ENCODE measurements around the gene CALB2. TPM values are rescaled to one million over a fixed set of nuclear protein-coding genes. Genes with fewer than 3 reads are reported as not detected.

CALB2 gene
- total RNA-seq, 2 donors from 2014 or later = 4.4 to 6.6 TPM

GRCh38 chr16:71379711-71380110 is 21.2 kb downstream of the CALB2 start:
- intact Hi-C loops (cut with DNase I, micrococcal nuclease) = no loop called here
- DNase-seq (no peak), ATAC-seq (no peak)

DNA sequence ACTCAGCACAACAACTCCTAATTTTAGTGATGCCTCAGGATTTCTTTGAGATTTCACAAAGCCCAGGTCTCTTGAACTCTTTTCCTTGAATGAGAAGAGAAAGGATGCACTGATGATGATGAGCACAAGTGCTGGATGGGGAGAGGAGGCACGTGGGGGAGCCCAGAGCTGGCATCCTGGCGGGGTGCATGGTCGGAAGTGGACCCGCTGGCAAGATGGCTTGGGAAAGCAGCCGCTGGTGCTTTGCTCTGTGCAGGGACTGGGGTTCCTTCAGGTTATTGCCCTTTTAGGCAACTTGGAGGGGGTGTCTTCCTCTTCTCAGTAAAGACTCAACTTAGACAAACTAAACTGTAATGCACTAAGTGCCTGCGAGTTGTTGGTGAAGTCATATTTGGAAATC is 22.3 kb downstream of the CALB2 start:
- ATAC-seq = no peak
- no peak for DNase-seq
- intact Hi-C loops (cut with DNase I, micrococcal nuclease) = no loop called here

DNA sequence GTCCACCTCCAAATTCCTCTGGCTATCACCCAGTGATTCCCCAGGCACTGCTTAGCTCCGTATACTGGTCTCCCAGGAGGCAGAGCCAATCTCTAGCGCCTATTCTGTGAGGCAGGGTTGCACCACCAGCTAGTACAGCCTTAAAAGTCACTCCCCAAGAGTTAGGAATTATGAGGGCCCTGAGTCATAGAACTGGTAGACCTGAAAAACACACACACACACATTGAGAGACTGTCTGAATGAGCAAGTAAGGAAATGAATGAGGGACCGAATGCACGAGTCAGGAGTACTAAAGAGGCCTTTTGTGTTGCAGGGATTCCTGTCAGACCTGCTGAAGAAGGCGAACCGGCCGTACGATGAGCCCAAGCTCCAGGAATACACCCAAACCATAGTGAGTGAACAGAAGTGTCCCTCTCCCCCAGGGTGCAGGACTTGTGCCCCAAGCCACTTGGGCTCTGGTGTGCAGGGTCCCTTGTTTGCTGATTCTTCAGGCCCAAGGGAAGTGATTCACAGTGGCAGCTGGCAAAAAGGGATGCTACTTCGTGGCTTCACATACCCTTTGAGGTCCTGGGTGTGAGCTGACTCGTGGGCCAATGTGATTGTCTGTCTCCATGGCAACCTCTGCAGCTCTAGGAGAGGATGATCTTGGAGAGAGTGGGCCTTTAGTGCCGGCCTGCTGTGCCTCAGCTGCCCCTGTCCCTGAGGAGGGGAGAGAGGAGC is 24.7 kb downstream of the CALB2 start:
- DNase-seq = no peak
- no peak for ATAC-seq
- intact Hi-C loops (cut with DNase I, micrococcal nuclease) = no loop called here

- intact Hi-C loops (cut with DNase I, micrococcal nuclease) = no loop called here
Measured at GRCh38 chr16:71384073-71384724, 25.7 kb downstream of the CALB2 start.

DNA sequence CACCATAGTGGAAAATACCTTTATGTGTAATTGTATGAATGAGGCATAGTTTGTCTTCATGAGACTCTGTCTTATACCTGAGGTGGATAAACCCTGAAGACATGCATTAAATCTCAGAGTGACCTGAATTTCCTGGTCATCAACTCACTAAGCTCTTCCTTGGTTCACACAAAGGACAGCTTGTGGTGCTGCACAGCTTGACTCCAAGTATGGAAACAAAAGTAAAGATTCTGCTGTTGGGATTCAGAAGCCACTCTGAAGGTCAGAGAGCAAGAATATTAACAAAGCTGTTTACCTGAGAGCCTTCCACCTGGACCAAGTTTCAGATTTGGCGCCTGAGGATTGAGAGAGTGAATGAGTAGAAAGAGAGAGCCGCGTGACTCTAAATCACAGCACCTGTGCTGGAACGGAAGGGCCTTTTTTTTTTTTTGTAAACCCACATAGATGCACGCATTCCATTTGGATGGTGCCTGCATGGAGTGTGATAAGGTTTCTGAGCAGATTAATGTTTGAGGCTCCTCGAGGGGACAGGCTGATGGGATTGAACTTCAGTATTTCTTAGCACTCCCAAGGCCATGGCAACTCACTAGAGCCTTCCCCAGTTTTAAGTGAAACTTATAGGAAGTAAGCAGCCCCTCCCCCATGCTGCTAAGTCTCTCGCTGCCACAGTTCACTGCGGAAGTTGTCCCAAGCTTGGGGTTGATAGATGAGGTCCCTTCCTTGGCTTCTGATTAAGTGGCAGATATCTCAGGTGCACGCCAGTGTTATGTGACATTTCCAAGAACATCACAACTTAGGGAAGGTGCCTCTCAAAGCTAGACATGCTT is 28.7 kb downstream of the CALB2 start:
- ATAC-seq (no peak), DNase-seq (no peak)
- intact Hi-C loops (cut with DNase I, micrococcal nuclease) = no loop called here

More at GRCh38 chr16:71384073-71384724, 25.7 kb downstream of the CALB2 start:
- DNase-seq (no peak), ATAC-seq (no peak)

GRCh38 chr16:71389330-71389729 is 30.8 kb downstream of the CALB2 start:
- no peak for ATAC-seq
- intact Hi-C loops (cut with DNase I, micrococcal nuclease) = no loop called here

DNA sequence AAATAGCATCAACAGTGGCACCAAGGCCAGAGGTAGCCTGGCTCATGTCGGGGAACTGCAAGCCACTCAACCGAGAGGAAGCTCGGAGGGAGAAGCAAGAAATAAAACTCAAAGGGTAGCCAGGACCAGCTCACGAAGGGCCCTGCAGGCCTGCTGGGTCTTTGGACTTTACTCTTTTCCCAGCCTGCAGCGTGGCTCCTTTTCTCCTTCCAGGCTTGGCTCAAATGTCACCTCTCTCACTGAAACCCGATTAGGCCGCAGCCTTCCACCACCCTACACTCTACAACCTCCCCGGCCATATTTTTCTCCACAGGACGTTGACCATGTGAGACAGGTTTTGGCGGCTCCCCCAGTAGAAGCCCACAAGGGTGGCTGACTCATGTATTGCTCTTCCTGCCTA is 38.1 kb downstream of the CALB2 start:
- intact Hi-C loops (cut with DNase I, micrococcal nuclease) = no loop called here
- DNase-seq = no peak
- ATAC-seq = no peak

More at GRCh38 chr16:71389330-71389729, 30.8 kb downstream of the CALB2 start:
- DNase-seq = no peak

- intact Hi-C loops (cut with DNase I, micrococcal nuclease) = no loop called here
- no peak for ATAC-seq
Measured at GRCh38 chr16:71399801-71400563, 41.5 kb downstream of the CALB2 start.

DNA sequence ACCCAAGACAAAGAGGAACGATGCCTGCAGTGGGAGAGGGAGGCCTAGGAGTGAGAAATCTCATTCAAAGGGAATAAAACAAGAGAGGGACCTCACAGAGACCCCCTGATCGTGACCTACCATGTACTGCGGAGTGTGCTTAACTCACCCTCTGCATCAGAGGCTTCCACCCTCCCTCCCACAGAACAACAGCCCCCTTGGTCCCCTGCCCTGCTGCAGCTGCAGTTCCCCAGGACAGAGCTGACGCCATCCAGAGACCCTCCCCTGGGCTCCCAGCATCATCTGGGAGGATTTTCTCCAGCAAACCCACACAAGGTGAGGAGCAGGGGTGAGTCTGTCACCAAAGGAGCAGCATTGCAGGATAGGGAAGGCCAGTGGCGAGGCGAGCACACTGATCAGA is 43.5 kb downstream of the CALB2 start:
- intact Hi-C loops (cut with DNase I, micrococcal nuclease) = no loop called here
- DNase-seq (no peak), ATAC-seq (no peak)

More at GRCh38 chr16:71399801-71400563, 41.5 kb downstream of the CALB2 start:
- DNase-seq = no peak

- ATAC-seq (no peak), DNase-seq (no peak)
- intact Hi-C loops (cut with DNase I, micrococcal nuclease) = no loop called here
Measured at GRCh38 chr16:71402674-71403073, 44.2 kb downstream of the CALB2 start.

DNA sequence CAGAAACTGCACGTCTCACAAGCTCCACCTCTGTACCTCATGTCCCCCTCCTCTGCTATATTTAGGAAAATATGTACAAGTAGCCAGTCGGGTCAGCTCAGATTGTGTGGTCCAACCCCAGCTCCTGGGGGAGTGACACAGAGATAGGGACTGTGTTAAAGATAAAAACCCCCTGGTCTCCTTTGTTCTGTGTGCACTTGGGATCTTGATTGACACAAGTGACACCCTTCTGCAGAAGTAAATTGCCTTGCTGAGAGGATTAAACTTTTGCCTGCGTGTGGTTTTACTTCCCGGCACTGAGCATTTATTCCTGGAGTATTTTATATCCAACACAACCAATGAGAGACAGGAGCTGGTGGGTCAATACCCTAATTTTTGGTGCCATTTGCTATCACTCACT is 45.8 kb downstream of the CALB2 start:
- ATAC-seq (no peak), DNase-seq (no peak)
- intact Hi-C loops (cut with DNase I, micrococcal nuclease) = no loop called here

DNA sequence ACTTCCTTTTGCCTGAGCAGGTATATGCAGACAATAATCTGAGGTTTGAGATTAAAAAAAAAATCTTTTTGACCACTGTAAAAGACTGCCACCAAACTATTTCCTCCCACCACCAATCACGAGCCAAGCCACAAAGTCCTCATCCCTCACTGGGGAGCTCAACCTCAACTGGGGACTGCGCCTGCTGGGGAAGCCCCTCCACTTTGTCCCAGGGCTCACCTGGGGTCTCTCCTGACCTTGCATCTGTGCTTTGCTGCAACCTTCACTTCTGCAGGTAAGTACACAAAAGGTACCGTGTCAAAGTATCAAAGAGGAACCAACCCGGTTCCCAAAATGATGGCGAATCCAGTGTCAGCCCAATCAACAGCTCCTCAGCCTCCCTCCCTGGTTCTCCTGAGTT is 47.8 kb downstream of the CALB2 start:
- intact Hi-C loops (cut with DNase I, micrococcal nuclease) = no loop called here

GRCh38 chr16:71406724-71407123 is 48.2 kb downstream of the CALB2 start:
- intact Hi-C loops (cut with DNase I, micrococcal nuclease) = no loop called here
- no peak for DNase-seq
- ATAC-seq = no peak

More for the DNA sequence above, 47.8 kb downstream of the CALB2 start:
- no peak for DNase-seq
- ATAC-seq = no peak

DNA sequence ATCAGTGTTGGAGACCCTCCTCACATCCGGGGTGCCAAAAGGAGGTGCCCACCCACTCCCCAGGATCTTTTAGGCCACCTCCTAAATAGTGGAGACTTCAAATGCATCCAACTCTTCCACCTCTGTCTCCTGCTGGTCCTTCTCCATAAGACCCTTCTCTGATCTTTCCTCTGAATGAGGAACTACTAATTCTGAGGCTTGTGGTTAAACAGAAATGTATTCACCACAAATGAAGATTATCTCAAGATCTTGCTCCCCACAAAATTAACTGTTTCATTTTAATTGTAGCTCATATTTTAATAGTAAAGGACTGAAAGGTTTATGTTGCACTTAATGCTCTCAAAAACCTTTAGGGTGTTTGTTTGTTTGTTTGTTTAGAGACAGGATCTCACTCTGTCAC is 49.2 kb downstream of the CALB2 start:
- no peak for DNase-seq
- intact Hi-C loops (cut with DNase I, micrococcal nuclease) = no loop called here
- no peak for ATAC-seq

DNA sequence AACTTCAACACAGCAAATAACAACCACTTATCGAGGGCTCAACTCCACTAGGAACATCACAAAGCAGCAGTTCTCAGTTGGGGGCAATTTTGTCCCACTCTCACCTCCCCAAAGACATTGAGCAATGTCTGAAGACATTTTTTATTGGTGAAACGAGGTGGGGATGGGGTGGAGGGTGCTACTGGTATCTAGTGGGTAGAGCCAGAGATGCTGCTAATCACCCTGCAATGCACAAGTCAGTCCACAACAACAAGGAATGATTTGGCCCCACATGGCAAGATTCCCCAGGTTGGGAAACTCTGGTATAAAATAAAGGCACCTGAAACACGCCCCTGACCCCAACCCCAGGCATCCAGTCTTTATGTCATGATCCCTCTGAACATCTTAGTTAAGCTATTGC is 50.0 kb downstream of the CALB2 start:
- intact Hi-C loops (cut with DNase I, micrococcal nuclease) = no loop called here
- ATAC-seq (no peak), DNase-seq (no peak)

- DNase-seq = no peak
- intact Hi-C loops (cut with DNase I, micrococcal nuclease) = no loop called here
- ATAC-seq = no peak
Measured at GRCh38 chr16:71409011-71409775, 50.7 kb downstream of the CALB2 start.

DNA sequence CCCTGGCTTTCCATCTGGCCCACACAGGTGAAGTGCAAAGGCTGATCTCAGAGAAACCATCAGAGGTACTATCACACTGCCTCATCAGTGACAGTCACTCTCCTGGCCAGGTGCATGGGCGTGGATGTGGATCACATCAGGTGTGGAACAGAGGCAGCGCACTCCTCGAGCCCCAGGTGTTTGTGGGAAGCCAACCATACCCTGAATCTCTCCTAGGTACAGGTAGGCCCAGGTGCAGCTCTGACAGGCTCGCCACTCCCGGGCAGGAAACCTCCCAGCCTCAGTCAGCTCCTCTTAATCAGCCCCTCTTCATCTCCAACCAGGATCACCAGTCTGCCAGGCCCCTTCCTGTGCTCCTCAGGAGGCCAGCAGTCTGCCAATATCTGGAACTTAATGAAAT is 51.6 kb downstream of the CALB2 start:
- DNase-seq (no peak), ATAC-seq (no peak)
- intact Hi-C loops (cut with DNase I, micrococcal nuclease) = loop anchor here (5.0 kb wide), 2 partner anchors 87 to 92 kb away; no protein-coding TSS in a partner anchor
